Measurements from ENCODE around the gene ERICH2.

DNA sequence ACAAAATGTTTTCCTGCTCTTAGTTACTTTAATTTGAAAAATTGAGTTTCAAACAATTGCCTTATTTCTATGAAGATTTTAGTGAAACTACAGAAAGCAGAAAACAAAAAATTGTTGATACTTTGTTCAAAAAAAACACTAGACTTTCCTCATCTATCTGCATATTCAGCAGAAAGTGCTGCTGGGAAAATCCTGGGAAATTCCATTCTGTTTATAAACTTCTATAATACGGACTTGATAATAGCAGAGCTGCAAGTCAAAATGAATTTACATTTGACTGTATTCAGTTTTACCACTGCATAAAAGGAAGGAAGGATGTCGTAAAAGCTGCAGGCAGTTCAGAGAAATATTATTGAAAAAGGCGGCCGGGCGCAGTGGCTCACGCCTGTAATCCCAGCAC, 24.9 kb upstream of the ERICH2 start:
- TF ChIP-seq EZH2 (IDR thresholded peaks at IDR 0.05; ENCODE audit: low read depth, unreplicated experiment) (no peak), CREB1 (CRISPR knock-in tag; IDR thresholded peaks at IDR 0.05; ENCODE audit: low read depth) (no peak), EZH2phosphoT487 (IDR thresholded peaks at IDR 0.05; ENCODE audit: unreplicated experiment) (no peak), POLR2AphosphoS5 (IDR thresholded peaks at IDR 0.05; ENCODE audit: low read depth) (no peak), ZNF114 (CRISPR knock-in tag; IDR thresholded peaks at IDR 0.05) (no peak), NANOG (IDR thresholded peaks at IDR 0.05; ENCODE audit: borderline replicate concordance) (no peak), JUNB (IDR thresholded peaks at IDR 0.05; ENCODE audit: unreplicated experiment) (no peak), STAT1 (IDR thresholded peaks at IDR 0.05; ENCODE audit: unreplicated experiment) (no peak), ZNF331 (CRISPR knock-in tag; IDR thresholded peaks at IDR 0.05; ENCODE audit: low read depth) (no peak)
- TF ChIP-seq, protein P1, sequence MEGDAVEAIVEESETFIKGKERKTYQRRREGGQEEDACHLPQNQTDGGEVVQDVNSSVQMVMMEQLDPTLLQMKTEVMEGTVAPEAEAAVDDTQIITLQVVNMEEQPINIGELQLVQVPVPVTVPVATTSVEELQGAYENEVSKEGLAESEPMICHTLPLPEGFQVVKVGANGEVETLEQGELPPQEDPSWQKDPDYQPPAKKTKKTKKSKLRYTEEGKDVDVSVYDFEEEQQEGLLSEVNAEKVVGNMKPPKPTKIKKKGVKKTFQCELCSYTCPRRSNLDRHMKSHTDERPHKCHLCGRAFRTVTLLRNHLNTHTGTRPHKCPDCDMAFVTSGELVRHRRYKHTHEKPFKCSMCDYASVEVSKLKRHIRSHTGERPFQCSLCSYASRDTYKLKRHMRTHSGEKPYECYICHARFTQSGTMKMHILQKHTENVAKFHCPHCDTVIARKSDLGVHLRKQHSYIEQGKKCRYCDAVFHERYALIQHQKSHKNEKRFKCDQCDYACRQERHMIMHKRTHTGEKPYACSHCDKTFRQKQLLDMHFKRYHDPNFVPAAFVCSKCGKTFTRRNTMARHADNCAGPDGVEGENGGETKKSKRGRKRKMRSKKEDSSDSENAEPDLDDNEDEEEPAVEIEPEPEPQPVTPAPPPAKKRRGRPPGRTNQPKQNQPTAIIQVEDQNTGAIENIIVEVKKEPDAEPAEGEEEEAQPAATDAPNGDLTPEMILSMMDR (conservative IDR thresholded peaks at IDR 0.05; ENCODE audit: low read depth in 2 of 2), result no peak
- TF ChIP-seq, protein P2, sequence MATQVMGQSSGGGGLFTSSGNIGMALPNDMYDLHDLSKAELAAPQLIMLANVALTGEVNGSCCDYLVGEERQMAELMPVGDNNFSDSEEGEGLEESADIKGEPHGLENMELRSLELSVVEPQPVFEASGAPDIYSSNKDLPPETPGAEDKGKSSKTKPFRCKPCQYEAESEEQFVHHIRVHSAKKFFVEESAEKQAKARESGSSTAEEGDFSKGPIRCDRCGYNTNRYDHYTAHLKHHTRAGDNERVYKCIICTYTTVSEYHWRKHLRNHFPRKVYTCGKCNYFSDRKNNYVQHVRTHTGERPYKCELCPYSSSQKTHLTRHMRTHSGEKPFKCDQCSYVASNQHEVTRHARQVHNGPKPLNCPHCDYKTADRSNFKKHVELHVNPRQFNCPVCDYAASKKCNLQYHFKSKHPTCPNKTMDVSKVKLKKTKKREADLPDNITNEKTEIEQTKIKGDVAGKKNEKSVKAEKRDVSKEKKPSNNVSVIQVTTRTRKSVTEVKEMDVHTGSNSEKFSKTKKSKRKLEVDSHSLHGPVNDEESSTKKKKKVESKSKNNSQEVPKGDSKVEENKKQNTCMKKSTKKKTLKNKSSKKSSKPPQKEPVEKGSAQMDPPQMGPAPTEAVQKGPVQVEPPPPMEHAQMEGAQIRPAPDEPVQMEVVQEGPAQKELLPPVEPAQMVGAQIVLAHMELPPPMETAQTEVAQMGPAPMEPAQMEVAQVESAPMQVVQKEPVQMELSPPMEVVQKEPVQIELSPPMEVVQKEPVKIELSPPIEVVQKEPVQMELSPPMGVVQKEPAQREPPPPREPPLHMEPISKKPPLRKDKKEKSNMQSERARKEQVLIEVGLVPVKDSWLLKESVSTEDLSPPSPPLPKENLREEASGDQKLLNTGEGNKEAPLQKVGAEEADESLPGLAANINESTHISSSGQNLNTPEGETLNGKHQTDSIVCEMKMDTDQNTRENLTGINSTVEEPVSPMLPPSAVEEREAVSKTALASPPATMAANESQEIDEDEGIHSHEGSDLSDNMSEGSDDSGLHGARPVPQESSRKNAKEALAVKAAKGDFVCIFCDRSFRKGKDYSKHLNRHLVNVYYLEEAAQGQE (IDR thresholded peaks at IDR 0.05; ENCODE audit: unreplicated experiment), result no peak
- TF ChIP-seq, protein P3, sequence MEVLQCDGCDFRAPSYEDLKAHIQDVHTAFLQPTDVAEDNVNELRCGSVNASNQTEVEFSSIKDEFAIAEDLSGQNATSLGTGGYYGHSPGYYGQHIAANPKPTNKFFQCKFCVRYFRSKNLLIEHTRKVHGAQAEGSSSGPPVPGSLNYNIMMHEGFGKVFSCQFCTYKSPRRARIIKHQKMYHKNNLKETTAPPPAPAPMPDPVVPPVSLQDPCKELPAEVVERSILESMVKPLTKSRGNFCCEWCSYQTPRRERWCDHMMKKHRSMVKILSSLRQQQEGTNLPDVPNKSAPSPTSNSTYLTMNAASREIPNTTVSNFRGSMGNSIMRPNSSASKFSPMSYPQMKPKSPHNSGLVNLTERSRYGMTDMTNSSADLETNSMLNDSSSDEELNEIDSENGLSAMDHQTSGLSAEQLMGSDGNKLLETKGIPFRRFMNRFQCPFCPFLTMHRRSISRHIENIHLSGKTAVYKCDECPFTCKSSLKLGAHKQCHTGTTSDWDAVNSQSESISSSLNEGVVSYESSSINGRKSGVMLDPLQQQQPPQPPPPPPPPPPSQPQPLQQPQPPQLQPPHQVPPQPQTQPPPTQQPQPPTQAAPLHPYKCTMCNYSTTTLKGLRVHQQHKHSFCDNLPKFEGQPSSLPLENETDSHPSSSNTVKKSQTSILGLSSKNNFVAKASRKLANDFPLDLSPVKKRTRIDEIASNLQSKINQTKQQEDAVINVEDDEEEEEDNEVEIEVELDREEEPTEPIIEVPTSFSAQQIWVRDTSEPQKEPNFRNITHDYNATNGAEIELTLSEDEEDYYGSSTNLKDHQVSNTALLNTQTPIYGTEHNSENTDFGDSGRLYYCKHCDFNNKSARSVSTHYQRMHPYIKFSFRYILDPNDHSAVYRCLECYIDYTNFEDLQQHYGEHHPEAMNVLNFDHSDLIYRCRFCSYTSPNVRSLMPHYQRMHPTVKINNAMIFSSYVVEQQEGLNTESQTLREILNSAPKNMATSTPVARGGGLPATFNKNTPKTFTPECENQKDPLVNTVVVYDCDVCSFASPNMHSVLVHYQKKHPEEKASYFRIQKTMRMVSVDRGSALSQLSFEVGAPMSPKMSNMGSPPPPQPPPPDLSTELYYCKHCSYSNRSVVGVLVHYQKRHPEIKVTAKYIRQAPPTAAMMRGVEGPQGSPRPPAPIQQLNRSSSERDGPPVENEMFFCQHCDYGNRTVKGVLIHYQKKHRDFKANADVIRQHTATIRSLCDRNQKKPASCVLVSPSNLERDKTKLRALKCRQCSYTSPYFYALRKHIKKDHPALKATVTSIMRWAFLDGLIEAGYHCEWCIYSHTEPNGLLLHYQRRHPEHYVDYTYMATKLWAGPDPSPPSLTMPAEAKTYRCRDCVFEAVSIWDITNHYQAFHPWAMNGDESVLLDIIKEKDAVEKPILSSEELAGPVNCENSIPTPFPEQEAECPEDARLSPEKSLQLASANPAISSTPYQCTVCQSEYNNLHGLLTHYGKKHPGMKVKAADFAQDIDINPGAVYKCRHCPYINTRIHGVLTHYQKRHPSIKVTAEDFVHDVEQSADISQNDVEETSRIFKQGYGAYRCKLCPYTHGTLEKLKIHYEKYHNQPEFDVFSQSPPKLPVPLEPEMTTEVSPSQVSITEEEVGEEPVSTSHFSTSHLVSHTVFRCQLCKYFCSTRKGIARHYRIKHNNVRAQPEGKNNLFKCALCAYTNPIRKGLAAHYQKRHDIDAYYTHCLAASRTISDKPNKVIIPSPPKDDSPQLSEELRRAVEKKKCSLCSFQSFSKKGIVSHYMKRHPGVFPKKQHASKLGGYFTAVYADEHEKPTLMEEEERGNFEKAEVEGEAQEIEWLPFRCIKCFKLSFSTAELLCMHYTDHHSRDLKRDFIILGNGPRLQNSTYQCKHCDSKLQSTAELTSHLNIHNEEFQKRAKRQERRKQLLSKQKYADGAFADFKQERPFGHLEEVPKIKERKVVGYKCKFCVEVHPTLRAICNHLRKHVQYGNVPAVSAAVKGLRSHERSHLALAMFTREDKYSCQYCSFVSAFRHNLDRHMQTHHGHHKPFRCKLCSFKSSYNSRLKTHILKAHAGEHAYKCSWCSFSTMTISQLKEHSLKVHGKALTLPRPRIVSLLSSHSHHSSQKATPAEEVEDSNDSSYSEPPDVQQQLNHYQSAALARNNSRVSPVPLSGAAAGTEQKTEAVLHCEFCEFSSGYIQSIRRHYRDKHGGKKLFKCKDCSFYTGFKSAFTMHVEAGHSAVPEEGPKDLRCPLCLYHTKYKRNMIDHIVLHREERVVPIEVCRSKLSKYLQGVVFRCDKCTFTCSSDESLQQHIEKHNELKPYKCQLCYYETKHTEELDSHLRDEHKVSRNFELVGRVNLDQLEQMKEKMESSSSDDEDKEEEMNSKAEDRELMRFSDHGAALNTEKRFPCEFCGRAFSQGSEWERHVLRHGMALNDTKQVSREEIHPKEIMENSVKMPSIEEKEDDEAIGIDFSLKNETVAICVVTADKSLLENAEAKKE (CRISPR knock-in tag; IDR thresholded peaks at IDR 0.05), result no peak
- TF ChIP-seq, protein P4, sequence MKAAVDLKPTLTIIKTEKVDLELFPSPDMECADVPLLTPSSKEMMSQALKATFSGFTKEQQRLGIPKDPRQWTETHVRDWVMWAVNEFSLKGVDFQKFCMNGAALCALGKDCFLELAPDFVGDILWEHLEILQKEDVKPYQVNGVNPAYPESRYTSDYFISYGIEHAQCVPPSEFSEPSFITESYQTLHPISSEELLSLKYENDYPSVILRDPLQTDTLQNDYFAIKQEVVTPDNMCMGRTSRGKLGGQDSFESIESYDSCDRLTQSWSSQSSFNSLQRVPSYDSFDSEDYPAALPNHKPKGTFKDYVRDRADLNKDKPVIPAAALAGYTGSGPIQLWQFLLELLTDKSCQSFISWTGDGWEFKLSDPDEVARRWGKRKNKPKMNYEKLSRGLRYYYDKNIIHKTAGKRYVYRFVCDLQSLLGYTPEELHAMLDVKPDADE (IDR thresholded peaks at IDR 0.05), result no peak
